Activated CD8-positive, alpha-beta T cell treated with anti-CD3 and anti-CD28 coated beads, Interleukin-2, amount 10 ng/mL, durations not matched to agents 7 days and 5 days (primary cell): ENCODE results near the gene AHCTF1. TPM values are rescaled to one million over a fixed set of nuclear protein-coding genes. Genes with fewer than 3 reads are reported as not detected.

Experiments
- ATAC-seq: fragments of 150-1000 bp; cut with Tn5 transposase; one replicate; pipeline ENCODE4 v1.10.0; 2021; ENCODE audit warnings: moderate library complexity
- CTCF ChIA-PET: fragments of 350-600 bp; sonication (Branson Sonifier 250); formaldehyde crosslinking; loops from one replicate; lab custom pipeline; 2021; ENCODE audit warnings: antibody characterized with exemption; lab: Charles Lee
- POLR2A ChIA-PET: fragments of 350-600 bp; sonication (Branson Sonifier 250); formaldehyde crosslinking; loops from one replicate; lab custom pipeline; 2021; ENCODE audit warnings: antibody characterized with exemption; lab: Charles Lee
- DNase-seq: peaks from one replicate; pipeline ENCODE4 v3.0.0-alpha.2; 2020
- H3K27ac Mint-ChIP-seq: one replicate; pipeline ENCODE4 v1.8.0; 2021; ENCODE audit warnings: mild to moderate bottlenecking, mixed read lengths
- H3K27me3 Mint-ChIP-seq: one replicate; pipeline ENCODE4 v1.8.0; 2021; ENCODE audit warnings: low read depth, mixed read lengths
- H3K36me3 Mint-ChIP-seq: one replicate; pipeline ENCODE4 v1.8.0; 2021; ENCODE audit warnings: low read depth, mixed read lengths
- H3K4me1 Mint-ChIP-seq: one replicate; pipeline ENCODE4 v1.8.0; 2021; ENCODE audit warnings: low read depth, mixed read lengths
- H3K4me3 Mint-ChIP-seq: one replicate; pipeline ENCODE4 v1.8.0; 2021; ENCODE audit warnings: mild to moderate bottlenecking, mixed read lengths
- H3K9me3 Mint-ChIP-seq: one replicate; pipeline ENCODE4 v1.8.0; 2022; ENCODE audit warnings: mixed read lengths; ENCODE audit not compliant: insufficient read depth
- total RNA-seq, 2 experiments: library from RNA; stranded (reverse); gene quantifications; one replicate each; pipeline ENCODE4 v1.2.3, GENCODE V29; 2021

AHCTF1 gene
- total RNA-seq, result 10 to 100 TPM; 30.4 to 33.4 TPM

DNA sequence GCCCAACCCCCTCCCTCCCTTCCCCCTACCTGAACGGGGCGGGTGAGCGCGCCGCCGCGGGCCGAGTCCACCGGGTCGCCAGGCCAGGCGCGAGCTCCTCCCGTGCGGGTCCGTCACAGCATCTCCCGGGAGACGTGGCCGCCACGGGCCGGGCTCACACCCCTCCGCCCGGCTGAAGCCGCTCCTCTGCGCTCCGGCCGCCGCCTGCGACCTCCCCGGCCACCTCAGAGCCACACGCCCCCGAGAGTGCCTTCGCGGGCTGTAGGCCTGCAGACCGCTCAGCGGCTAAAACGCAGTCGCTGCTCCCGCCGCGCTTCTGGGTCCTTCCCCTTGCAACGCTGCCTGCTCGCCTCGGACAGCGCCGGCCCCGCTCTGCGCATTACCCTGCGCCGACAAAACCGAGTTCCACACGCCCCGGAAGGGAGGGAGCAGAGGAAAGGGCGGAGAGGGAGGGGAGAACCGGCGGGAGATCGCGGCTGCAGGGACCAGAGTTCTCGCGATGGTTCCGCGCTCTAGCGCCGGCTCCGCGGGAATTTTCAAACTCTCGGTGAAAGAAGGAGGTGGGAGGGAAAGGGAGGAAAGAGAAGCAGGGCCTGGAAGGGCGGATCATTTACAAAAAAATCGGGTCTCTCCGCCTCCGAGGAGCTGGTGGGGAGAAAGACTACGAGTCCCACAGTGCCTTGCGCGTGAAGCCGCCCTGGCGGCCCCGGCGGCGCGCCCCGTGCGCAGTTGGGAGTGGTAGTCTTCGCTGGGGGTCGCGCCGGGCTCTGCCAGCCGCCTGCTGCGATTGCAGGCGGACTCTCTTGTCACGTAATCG lies at the start of gene AHCTF1:
Gene AHCTF1 (minus strand): TSS at position 400 of the 817 bp plus-strand sequence. CDS start 13,578 bp downstream, outside the sequence.
- peak; percentile 95 for ATAC-seq
- ChIA-PET POLR2A (interaction anchor here (0.7 to 2.3 kb wide), 6 partner anchors 9 to 279 kb away, joined by 3 to 7 read pairs (median 4); partner anchors contain the start of gene SCCPDH), CTCF (interaction anchor here (1.0 to 1.5 kb wide), 2 partner anchors 18 to 39 kb away, joined by 3 to 4 read pairs; no protein-coding TSS in a partner anchor)
- peaks cover 31% of the 10 kb centered on the region for H3K4me1 Mint-ChIP-seq
- peak within 1 kb of the TSS; percentile 97 for H3K27ac Mint-ChIP-seq
- no peaks in the 10 kb centered on the region for H3K9me3 Mint-ChIP-seq
- H3K36me3 Mint-ChIP-seq, result peaks cover 33% of the 10 kb centered on the region
- DNase-seq, result peak; percentile 95
- peak within 1 kb of the TSS; percentile 92 for H3K4me3 Mint-ChIP-seq
- H3K27me3 Mint-ChIP-seq, result peaks cover 3% of the 10 kb centered on the region

- DNase-seq (no peak), ATAC-seq (no peak)
- ChIA-PET POLR2A (no interaction called here), CTCF (no interaction called here)
- Mint-ChIP-seq H3K9me3 (peaks cover 33% of the 10 kb centered on the region), H3K27ac (no peak overlapping the region), H3K4me1 (no peaks in the 10 kb centered on the region), H3K36me3 (no peaks in the 10 kb centered on the region), H3K4me3 (no peak overlapping the region), H3K27me3 (no peaks in the 10 kb centered on the region)
Measured at GRCh38 chr1:246978785-246979184, 47.0 kb upstream of the AHCTF1 start.

DNA sequence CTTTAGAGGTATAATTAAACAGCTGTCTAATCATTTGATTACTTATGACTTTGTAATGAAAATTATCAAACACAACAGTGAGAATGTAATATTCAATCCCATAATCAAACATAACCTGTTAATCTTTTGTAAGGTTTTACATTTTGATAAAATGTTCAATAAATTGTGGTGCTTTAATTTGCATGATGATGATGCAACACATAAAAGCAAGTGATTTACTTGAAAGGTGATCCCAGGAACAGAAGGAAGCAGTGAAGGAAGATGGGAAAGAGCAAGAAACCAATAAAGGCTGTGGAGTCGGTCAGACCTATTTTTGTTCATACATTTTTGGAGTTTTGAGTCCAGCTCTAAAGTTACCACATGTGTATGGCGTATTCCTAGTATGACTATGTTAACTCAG lies 46.5 kb upstream of the AHCTF1 start:
- H3K36me3 Mint-ChIP-seq, result no peaks in the 10 kb centered on the region
- peaks cover 33% of the 10 kb centered on the region for H3K9me3 Mint-ChIP-seq
- no peaks in the 10 kb centered on the region for H3K4me1 Mint-ChIP-seq
- H3K27me3 Mint-ChIP-seq, result no peaks in the 10 kb centered on the region
- ChIA-PET CTCF (no interaction called here), POLR2A (no interaction called here)
- H3K27ac Mint-ChIP-seq, result no peak overlapping the region
- ATAC-seq, result no peak
- DNase-seq, result no peak
- H3K4me3 Mint-ChIP-seq, result no peak overlapping the region

- Mint-ChIP-seq H3K27me3 (no peaks in the 10 kb centered on the region), H3K9me3 (peaks cover 16% of the 10 kb centered on the region), H3K36me3 (no peaks in the 10 kb centered on the region), H3K4me1 (no peaks in the 10 kb centered on the region), H3K27ac (no peak overlapping the region), H3K4me3 (no peak overlapping the region)
- ChIA-PET CTCF (interaction anchor here (1.0 to 1.2 kb wide), 2 partner anchors 146 to 206 kb away, joined by 3 read pairs; no protein-coding TSS in a partner anchor), POLR2A (no interaction called here)
- ATAC-seq, result no peak
- no peak for DNase-seq
Measured at GRCh38 chr1:246971969-246972368, 40.2 kb upstream of the AHCTF1 start.

- no peaks in the 10 kb centered on the region for H3K27me3 Mint-ChIP-seq
- ChIA-PET POLR2A (no interaction called here), CTCF (interaction anchor here (1.0 to 1.2 kb wide), 3 partner anchors 39 to 205 kb away, joined by 3 read pairs; partner anchors contain the start of gene AHCTF1)
- H3K36me3 Mint-ChIP-seq, result peaks cover 2% of the 10 kb centered on the region
- peak; percentile 46 for DNase-seq
- peaks cover 15% of the 10 kb centered on the region for H3K9me3 Mint-ChIP-seq
- no peak overlapping the region for H3K27ac Mint-ChIP-seq
- H3K4me3 Mint-ChIP-seq, result no peak overlapping the region
- ATAC-seq, result no peak
- H3K4me1 Mint-ChIP-seq, result no peaks in the 10 kb centered on the region
Measured at GRCh38 chr1:246971090-246971721, 39.5 kb upstream of the AHCTF1 start.

GRCh38 chr1:246969621-246970020 lies 37.9 kb upstream of the AHCTF1 start:
- DNase-seq, result no peak
- Mint-ChIP-seq H3K9me3 (peaks cover 9% of the 10 kb centered on the region), H3K27ac (no peak overlapping the region), H3K36me3 (peaks cover 5% of the 10 kb centered on the region), H3K27me3 (no peaks in the 10 kb centered on the region), H3K4me3 (no peak overlapping the region), H3K4me1 (no peaks in the 10 kb centered on the region)
- ATAC-seq, result no peak
- POLR2A ChIA-PET, result no interaction called here
- CTCF ChIA-PET, result no interaction called here

DNA sequence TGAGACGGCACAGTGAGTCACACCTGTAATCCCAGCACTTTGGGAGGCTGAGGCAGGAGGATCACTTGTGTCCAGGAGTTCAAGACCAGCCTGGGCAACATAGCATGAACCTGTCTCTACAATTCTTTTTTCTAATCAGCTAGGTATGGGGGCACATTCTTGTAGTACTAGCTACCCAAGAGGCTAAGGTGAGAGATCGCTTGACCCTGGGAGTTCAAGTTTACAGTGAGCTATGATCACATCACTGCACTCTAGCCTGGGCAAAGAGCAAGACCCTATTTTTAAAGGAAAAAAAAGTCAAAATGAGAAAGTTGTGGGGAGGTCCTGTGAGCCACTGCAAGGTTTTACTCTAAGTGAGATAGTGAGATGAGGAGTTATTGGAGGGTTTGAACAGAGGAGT lies 34.8 kb upstream of the AHCTF1 start:
- Mint-ChIP-seq H3K27me3 (no peaks in the 10 kb centered on the region), H3K36me3 (peaks cover 5% of the 10 kb centered on the region), H3K4me1 (no peaks in the 10 kb centered on the region), H3K9me3 (peaks cover 13% of the 10 kb centered on the region), H3K4me3 (no peak overlapping the region), H3K27ac (no peak overlapping the region)
- ChIA-PET POLR2A (interaction anchor here (0.5 kb wide), 1 partner anchor 68 kb away, joined by 3 read pairs; no protein-coding TSS in a partner anchor), CTCF (no interaction called here)
- DNase-seq, result no peak
- no peak for ATAC-seq

- ChIA-PET CTCF (no interaction called here), POLR2A (interaction anchor here (1.5 kb wide), 1 partner anchor 29 kb away, joined by 6 read pairs; the partner anchor contains the start of gene AHCTF1)
- ATAC-seq, result no peak
- no peak overlapping the region for H3K27ac Mint-ChIP-seq
- H3K9me3 Mint-ChIP-seq, result peaks cover 4% of the 10 kb centered on the region
- no peaks in the 10 kb centered on the region for H3K36me3 Mint-ChIP-seq
- H3K4me1 Mint-ChIP-seq, result no peaks in the 10 kb centered on the region
- no peaks in the 10 kb centered on the region for H3K27me3 Mint-ChIP-seq
- DNase-seq, result no peak
- H3K4me3 Mint-ChIP-seq, result no peak overlapping the region
Measured at GRCh38 chr1:246959944-246960693, 28.4 kb upstream of the AHCTF1 start.

- ChIA-PET CTCF (no interaction called here), POLR2A (no interaction called here)
- Mint-ChIP-seq H3K9me3 (no peaks in the 10 kb centered on the region), H3K36me3 (no peaks in the 10 kb centered on the region), H3K27me3 (no peaks in the 10 kb centered on the region), H3K4me3 (no peak overlapping the region), H3K4me1 (no peaks in the 10 kb centered on the region), H3K27ac (no peak overlapping the region)
- no peak for DNase-seq
- no peak for ATAC-seq
Measured at GRCh38 chr1:246954126-246954525, 22.4 kb upstream of the AHCTF1 start.

DNA sequence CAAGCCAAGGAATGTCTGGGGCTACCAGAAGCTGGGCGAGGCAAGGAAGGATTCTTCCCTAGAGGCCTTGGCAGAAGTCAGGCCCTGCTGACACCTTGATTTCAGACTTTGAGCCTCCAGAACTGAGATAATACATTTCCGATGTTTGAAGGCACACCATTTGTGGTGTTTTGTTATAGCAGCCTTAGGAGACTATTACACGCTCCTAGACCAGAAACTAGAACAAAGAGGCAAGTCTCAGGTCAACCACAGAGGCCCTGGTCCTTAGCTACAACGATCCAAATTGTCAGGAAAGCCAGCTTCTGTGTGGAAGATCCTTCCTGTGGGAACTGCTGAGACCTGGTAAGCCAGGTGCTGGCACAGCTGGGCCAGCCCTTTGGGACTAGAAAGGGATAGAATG lies 19.7 kb upstream of the AHCTF1 start:
- no peaks in the 10 kb centered on the region for H3K27me3 Mint-ChIP-seq
- H3K36me3 Mint-ChIP-seq, result no peaks in the 10 kb centered on the region
- ChIA-PET CTCF (no interaction called here), POLR2A (no interaction called here)
- DNase-seq (no peak), ATAC-seq (no peak)
- H3K27ac Mint-ChIP-seq, result no peak overlapping the region
- H3K4me3 Mint-ChIP-seq, result no peak overlapping the region
- no peaks in the 10 kb centered on the region for H3K4me1 Mint-ChIP-seq
- H3K9me3 Mint-ChIP-seq, result no peaks in the 10 kb centered on the region

DNA sequence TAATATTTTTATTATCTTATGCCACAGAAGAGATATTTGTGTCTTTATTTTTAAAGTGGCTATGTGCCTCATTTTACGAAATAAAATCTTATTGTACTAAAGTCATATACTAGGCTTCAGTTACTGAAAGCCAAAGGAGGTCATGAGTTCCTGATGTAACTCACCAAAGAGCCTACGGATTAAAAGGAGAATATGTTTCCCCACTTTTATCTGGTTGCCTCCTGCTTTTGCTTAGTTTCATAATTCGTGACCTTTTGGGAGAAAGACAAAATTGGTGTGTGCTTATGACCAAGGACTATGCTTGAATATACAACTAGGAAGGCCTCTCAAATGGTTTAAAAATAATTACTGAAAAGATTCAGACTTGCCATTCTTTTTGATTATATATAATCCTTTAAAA lies 18.2 kb upstream of the AHCTF1 start:
- Mint-ChIP-seq H3K9me3 (no peaks in the 10 kb centered on the region), H3K27ac (no peak overlapping the region), H3K4me3 (no peak overlapping the region), H3K36me3 (no peaks in the 10 kb centered on the region), H3K27me3 (no peaks in the 10 kb centered on the region), H3K4me1 (no peaks in the 10 kb centered on the region)
- no peak for ATAC-seq
- ChIA-PET POLR2A (no interaction called here), CTCF (no interaction called here)
- DNase-seq, result no peak
